ENCODE results near the gene NOP10. TPM values are rescaled to one million over a fixed set of nuclear protein-coding genes. Genes with fewer than 3 reads are reported as not detected.

Gene NOP10
- total RNA-seq, 2 experiments from 2014 or later, result 180 to 182 TPM

- Mint-ChIP-seq H3K9me3 (ENCODE audit: insufficient read depth) (no peaks in the 10 kb centered on the region), H3K27me3 (ENCODE audit: low read depth) (no peaks in the 10 kb centered on the region), H3K27ac (peak within 1 kb of the TSS; percentile 97), H3K4me3 (peak within 1 kb of the TSS; percentile 97), H3K4me1 (ENCODE audit: low read depth) (peaks cover 58% of the 10 kb centered on the region), H3K36me3 (ENCODE audit: low read depth) (peaks cover 33% of the 10 kb centered on the region)
- ChIA-PET CTCF (interaction anchor here (0.7 to 5.3 kb wide), 4 partner anchors 9 to 96 kb away, joined by 3 to 51 read pairs (median 21); partner anchors contain the start of gene LPCAT4), POLR2A (interaction anchor here (0.7 to 3.6 kb wide), 11 partner anchors 10 to 246 kb away, joined by 3 to 61 read pairs (median 5); partner anchors contain the start of genes EMC7, GOLGA8B, LPCAT4 and PGBD4)
- DNase-seq (peak; percentile 93), ATAC-seq (peak; percentile 83)
These were observed 5.2 kb downstream of the NOP10 start, which contains the start of gene SLC12A6 for GRCh38 chr15:34337557-34338306. Gene SLC12A6 (minus strand): TSS chr15:34337781. CDS start chr15:34336680, 1,101 bp downstream.

GRCh38 chr15:34336991-34337556 is 5.9 kb downstream of the NOP10 start:
- peak overlapping the region; percentile 97 for H3K27ac Mint-ChIP-seq
- H3K4me1 Mint-ChIP-seq (ENCODE audit: low read depth), result peaks cover 62% of the 10 kb centered on the region
- ATAC-seq (peak; percentile 18), DNase-seq (peak; percentile 48)
- no peaks in the 10 kb centered on the region for H3K27me3 Mint-ChIP-seq (ENCODE audit: low read depth)
- ChIA-PET POLR2A (interaction anchor here (0.9 to 3.6 kb wide), 7 partner anchors 10 to 247 kb away, joined by 3 to 61 read pairs (median 8); partner anchors contain the start of genes GOLGA8B and LPCAT4), CTCF (interaction anchor here (3.3 to 5.3 kb wide), 3 partner anchors 9 to 96 kb away, joined by 14 to 51 read pairs (median 28); partner anchors contain the start of gene LPCAT4)
- peaks cover 33% of the 10 kb centered on the region for H3K36me3 Mint-ChIP-seq (ENCODE audit: low read depth)
- H3K4me3 Mint-ChIP-seq, result peak overlapping the region; percentile 97
- H3K9me3 Mint-ChIP-seq (ENCODE audit: insufficient read depth), result no peaks in the 10 kb centered on the region

GRCh38 chr15:34336231-34336990 is 6.5 kb downstream of the NOP10 start:
- DNase-seq (peak; percentile 36), ATAC-seq (no peak)
- H3K36me3 Mint-ChIP-seq (ENCODE audit: low read depth), result peaks cover 29% of the 10 kb centered on the region
- H3K27ac Mint-ChIP-seq, result peak overlapping the region; percentile 97
- CTCF ChIA-PET, result interaction anchor here (1.2 to 5.3 kb wide), 4 partner anchors 8 to 95 kb away, joined by 3 to 51 read pairs (median 21); partner anchors contain the start of gene LPCAT4
- H3K4me3 Mint-ChIP-seq, result peak overlapping the region; percentile 97
- no peaks in the 10 kb centered on the region for H3K9me3 Mint-ChIP-seq (ENCODE audit: insufficient read depth)
- H3K4me1 Mint-ChIP-seq (ENCODE audit: low read depth), result peaks cover 62% of the 10 kb centered on the region
- no peaks in the 10 kb centered on the region for H3K27me3 Mint-ChIP-seq (ENCODE audit: low read depth)
- POLR2A ChIA-PET, result interaction anchor here (0.7 to 3.6 kb wide), 6 partner anchors 9 to 247 kb away, joined by 3 to 61 read pairs (median 18); partner anchors contain the start of genes GOLGA8B and LPCAT4

- CTCF ChIA-PET, result interaction anchor here (1.2 to 5.3 kb wide), 2 partner anchors 14 to 32 kb away, joined by 3 to 51 read pairs; partner anchors contain the start of gene LPCAT4
- POLR2A ChIA-PET, result interaction anchor here (0.5 to 3.6 kb wide), 4 partner anchors 8 to 317 kb away, joined by 4 to 61 read pairs (median 31); partner anchors contain the start of gene LPCAT4
- peak overlapping the region; percentile 97 for H3K4me3 Mint-ChIP-seq
- DNase-seq (no peak), ATAC-seq (no peak)
- no peaks in the 10 kb centered on the region for H3K27me3 Mint-ChIP-seq (ENCODE audit: low read depth)
- H3K9me3 Mint-ChIP-seq (ENCODE audit: insufficient read depth), result no peaks in the 10 kb centered on the region
- peak overlapping the region; percentile 97 for H3K27ac Mint-ChIP-seq
- peaks cover 64% of the 10 kb centered on the region for H3K4me1 Mint-ChIP-seq (ENCODE audit: low read depth)
- H3K36me3 Mint-ChIP-seq (ENCODE audit: low read depth), result peaks cover 24% of the 10 kb centered on the region
These were observed 7.5 kb downstream of the NOP10 start for GRCh38 chr15:34335176-34336032.

- CTCF ChIA-PET, result interaction anchor here (2.2 kb wide), 1 partner anchor 8 kb away, joined by 8 read pairs; the partner anchor contains the start of genes NOP10 and NUTM1
- POLR2A ChIA-PET, result interaction anchor here (0.6 kb wide), 1 partner anchor 15 kb away, joined by 3 read pairs; no protein-coding TSS in a partner anchor
- peaks cover 19% of the 10 kb centered on the region for H3K36me3 Mint-ChIP-seq (ENCODE audit: low read depth)
These were observed 8.3 kb downstream of the NOP10 start for GRCh38 chr15:34334672-34335071.

GRCh38 chr15:34332553-34333120 is 10.3 kb downstream of the NOP10 start:
- no peaks in the 10 kb centered on the region for H3K9me3 Mint-ChIP-seq (ENCODE audit: insufficient read depth)
- DNase-seq (no peak), ATAC-seq (no peak)
- no peak overlapping the region for H3K4me3 Mint-ChIP-seq
- peaks cover 74% of the 10 kb centered on the region for H3K4me1 Mint-ChIP-seq (ENCODE audit: low read depth)
- H3K27me3 Mint-ChIP-seq (ENCODE audit: low read depth), result no peaks in the 10 kb centered on the region
- POLR2A ChIA-PET, result interaction anchor here (1.5 kb wide), 1 partner anchor 14 kb away, joined by 3 read pairs; no protein-coding TSS in a partner anchor
- CTCF ChIA-PET, result interaction anchor here (1.0 to 2.2 kb wide), 3 partner anchors 10 to 123 kb away, joined by 5 to 8 read pairs (median 5); partner anchors contain the start of genes KATNBL1, LPCAT4, NOP10 and NUTM1
- peaks cover 13% of the 10 kb centered on the region for H3K36me3 Mint-ChIP-seq (ENCODE audit: low read depth)
- peak overlapping the region; percentile 90 for H3K27ac Mint-ChIP-seq

More at GRCh38 chr15:34334672-34335071, 8.3 kb downstream of the NOP10 start:
- no peak for ATAC-seq
- H3K4me1 Mint-ChIP-seq (ENCODE audit: low read depth), result peaks cover 64% of the 10 kb centered on the region
- H3K27me3 Mint-ChIP-seq (ENCODE audit: low read depth), result no peaks in the 10 kb centered on the region
- no peak for DNase-seq
- peak overlapping the region; percentile 97 for H3K27ac Mint-ChIP-seq
- H3K9me3 Mint-ChIP-seq (ENCODE audit: insufficient read depth), result no peaks in the 10 kb centered on the region
- H3K4me3 Mint-ChIP-seq, result peak overlapping the region; percentile 97

GRCh38 chr15:34331809-34332208 is 11.1 kb downstream of the NOP10 start:
- DNase-seq (peak; percentile 33), ATAC-seq (peak; percentile 68)
- ChIA-PET POLR2A (interaction anchor here (0.8 to 1.5 kb wide), 2 partner anchors 13 to 14 kb away, joined by 3 read pairs; no protein-coding TSS in a partner anchor), CTCF (interaction anchor here (2.1 to 3.0 kb wide), 2 partner anchors 14 to 90 kb away, joined by 11 to 13 read pairs; no protein-coding TSS in a partner anchor)
- peaks cover 77% of the 10 kb centered on the region for H3K4me1 Mint-ChIP-seq (ENCODE audit: low read depth)
- peak overlapping the region; percentile 38 for H3K4me3 Mint-ChIP-seq
- H3K27ac Mint-ChIP-seq, result peak overlapping the region; percentile 90
- peaks cover 13% of the 10 kb centered on the region for H3K36me3 Mint-ChIP-seq (ENCODE audit: low read depth)
- H3K27me3 Mint-ChIP-seq (ENCODE audit: low read depth), result no peaks in the 10 kb centered on the region
- H3K9me3 Mint-ChIP-seq (ENCODE audit: insufficient read depth), result no peaks in the 10 kb centered on the region

- Mint-ChIP-seq H3K4me3 (no peak overlapping the region), H3K36me3 (ENCODE audit: low read depth) (peaks cover 18% of the 10 kb centered on the region), H3K27me3 (ENCODE audit: low read depth) (no peaks in the 10 kb centered on the region), H3K9me3 (ENCODE audit: insufficient read depth) (no peaks in the 10 kb centered on the region), H3K27ac (peak overlapping the region; percentile 5), H3K4me1 (ENCODE audit: low read depth) (peaks cover 73% of the 10 kb centered on the region)
- no peak for DNase-seq
- ChIA-PET POLR2A (interaction anchor here (0.6 to 5.7 kb wide), 5 partner anchors 6 to 106 kb away, joined by 3 to 61 read pairs (median 3); partner anchors contain the start of genes EMC4, LPCAT4, NOP10 and NUTM1), CTCF (interaction anchor here (1.3 to 3.8 kb wide), 6 partner anchors 8 to 89 kb away, joined by 4 to 35 read pairs (median 15); partner anchors contain the start of genes LPCAT4, NOP10, NUTM1 and SLC12A6)
- ATAC-seq, result no peak
These were observed 12.7 kb downstream of the NOP10 start for GRCh38 chr15:34330279-34330678.

GRCh38 chr15:34329006-34329405 is 13.9 kb downstream of the NOP10 start:
- ATAC-seq (no peak), DNase-seq (no peak)
- Mint-ChIP-seq H3K4me1 (ENCODE audit: low read depth) (peaks cover 67% of the 10 kb centered on the region), H3K9me3 (ENCODE audit: insufficient read depth) (no peaks in the 10 kb centered on the region), H3K36me3 (ENCODE audit: low read depth) (peaks cover 18% of the 10 kb centered on the region), H3K27ac (peak overlapping the region; percentile 83), H3K4me3 (peak overlapping the region; percentile 42), H3K27me3 (ENCODE audit: low read depth) (no peaks in the 10 kb centered on the region)
- CTCF ChIA-PET, result interaction anchor here (1.2 to 3.8 kb wide), 8 partner anchors 9 to 219 kb away, joined by 3 to 35 read pairs (median 15); partner anchors contain the start of genes LPCAT4, NOP10, NUTM1 and SLC12A6
- POLR2A ChIA-PET, result interaction anchor here (2.2 to 5.7 kb wide), 4 partner anchors 8 to 38 kb away, joined by 9 to 61 read pairs (median 14); partner anchors contain the start of genes LPCAT4, NOP10, NUTM1 and SLC12A6

Data from activated CD8-positive, alpha-beta T cell treated with anti-CD3 and anti-CD28 coated beads, Interleukin-2, amount 10 ng/mL, durations not matched to agents 7 days and 5 days (primary cell).